ENCODE data around the gene PDE1C.

The PDE1C gene

GRCh38 chr7:31819031-31819430, 251.2 kb downstream of the PDE1C start:
- no peak for DNase-seq

DNA sequence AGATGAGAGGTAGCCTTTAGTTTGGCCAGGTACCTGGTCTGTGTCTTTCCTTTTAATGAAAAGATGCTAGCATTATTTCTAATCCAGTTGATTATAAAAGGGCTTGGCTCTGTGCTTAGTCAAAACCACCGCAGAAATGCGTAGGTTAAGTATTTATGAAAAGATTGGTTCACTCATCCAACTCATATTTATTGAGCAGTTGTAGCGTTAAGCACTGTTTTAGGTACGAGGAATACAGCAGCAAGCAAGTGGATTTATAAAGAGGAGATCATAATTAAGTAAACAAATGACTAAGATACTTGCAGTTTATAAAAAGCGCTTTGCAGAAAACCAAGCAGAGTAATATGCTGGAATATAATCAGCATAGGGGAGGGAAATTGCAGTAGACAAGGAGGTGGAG, 253.4 kb downstream of the PDE1C start:
- DNase-seq: no peak

- no peak for DNase-seq
Observed at GRCh38 chr7:31815796-31816195, 254.4 kb downstream of the PDE1C start.

DNA sequence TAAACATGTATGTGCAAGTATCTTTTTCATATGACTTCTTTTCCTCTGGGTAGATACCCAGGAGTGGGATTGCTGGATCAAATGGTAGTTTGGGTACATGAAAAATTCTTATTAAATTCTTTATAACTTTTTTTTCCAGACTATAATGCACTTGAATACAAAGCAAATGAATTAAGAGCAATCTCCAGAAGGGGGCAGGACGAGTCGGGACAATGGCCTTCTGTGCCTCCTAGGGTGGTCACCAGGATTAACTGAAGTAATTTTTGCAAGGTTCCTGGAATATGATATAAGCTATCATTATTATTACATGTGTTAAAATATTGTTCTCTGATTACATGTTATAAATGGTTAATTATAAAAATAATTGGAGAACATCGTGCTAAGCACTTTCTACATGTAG, 256.0 kb downstream of the PDE1C start:
- DNase-seq: no peak

DNA sequence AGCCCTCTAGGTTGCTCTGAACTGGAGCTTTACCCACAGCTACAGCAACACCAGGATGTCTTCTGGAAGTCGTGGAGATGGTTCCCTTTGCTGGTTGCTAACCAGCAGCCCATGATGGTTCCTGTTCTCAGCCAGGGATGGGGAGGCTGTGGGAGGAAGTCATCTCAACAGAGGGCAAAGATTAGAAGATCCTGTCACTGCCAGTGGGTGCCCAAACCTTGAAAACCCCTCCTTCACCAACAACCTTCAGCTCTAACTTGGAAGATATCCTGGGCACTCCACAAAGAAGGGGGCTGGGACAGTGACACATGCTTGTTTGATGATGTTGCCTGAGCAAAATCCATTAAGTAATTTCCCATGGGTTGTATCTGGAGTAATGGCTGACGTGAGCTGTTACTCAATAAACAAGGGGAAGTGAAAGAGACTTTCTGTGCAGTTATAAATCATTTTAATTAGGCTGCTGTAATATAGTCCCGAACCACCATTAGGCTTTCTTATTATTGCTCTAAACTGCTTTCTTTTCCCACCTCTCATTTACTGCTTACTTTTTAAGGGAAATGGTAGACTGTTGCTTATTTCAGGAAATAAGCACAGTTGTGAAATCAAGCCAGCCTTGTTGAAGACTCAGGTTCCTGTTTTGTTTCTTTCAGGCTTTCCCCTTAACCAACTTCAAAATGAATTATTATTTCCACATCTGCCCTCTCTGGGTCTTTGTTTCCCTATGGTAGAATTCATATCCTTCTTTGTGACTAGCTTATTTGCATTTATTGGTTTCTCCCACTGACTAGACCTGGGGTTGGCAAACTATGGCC, 258.4 kb downstream of the PDE1C start:
- DNase-seq: no peak

DNA sequence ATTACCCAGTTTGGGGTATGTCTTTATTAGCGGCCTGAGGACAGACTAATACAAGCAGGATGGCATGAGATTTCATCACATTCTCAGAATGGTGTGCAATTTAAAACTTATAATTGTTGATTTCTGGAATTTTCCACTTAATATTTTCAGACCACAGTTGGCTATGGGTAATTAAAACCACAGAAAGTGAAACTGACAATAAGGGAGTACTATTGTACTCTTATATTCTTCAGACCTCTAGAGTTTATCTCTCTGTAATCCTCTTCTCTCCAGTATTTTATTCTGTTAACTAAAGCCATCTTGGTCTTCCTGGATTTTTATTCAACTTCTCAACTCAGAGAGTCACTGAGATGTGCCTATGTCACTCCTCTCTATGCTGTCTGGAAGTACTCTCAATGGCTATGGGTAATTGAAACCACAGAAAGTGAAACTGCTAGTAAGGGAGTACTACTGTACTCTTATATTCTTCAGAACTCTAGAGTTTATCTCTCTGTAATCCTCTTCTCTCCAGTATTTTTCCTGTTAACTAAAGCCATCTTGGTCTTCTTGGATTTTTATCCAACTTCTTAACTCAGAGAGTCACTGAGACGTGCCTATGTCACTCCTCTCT, 264.9 kb downstream of the PDE1C start:
- no peak for DNase-seq

DNA sequence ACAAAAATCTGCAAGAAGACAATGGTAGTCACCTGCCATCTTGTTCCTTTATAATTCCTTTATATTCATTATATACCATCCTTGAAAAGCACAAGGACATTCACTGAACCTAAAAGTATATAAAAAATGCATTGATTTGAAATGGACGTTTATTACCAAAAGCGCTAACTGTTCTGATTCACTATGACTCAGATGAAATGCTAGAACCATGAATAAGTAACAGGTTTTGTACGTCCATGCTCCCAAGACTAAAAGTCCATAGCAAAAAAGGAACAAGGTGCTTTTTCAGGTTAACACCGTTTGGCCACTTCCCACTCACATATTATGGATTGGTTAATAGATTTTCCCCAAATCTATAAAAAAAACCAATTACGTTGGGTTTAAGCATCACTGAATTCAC, 273.8 kb downstream of the PDE1C start:
- no peak for DNase-seq

GRCh38 chr7:31794851-31795344, 275.3 kb downstream of the PDE1C start:
- DNase-seq: peak; percentile 9

GRCh38 chr7:31791881-31792280, 278.3 kb downstream of the PDE1C start:
- no peak for DNase-seq

GRCh38 chr7:31788883-31789680, 281.1 kb downstream of the PDE1C start:
- no peak for DNase-seq

GRCh38 chr7:31788445-31788844, 281.8 kb downstream of the PDE1C start:
- no peak for DNase-seq

- DNase-seq: no peak
Observed at GRCh38 chr7:31786326-31786725, 283.9 kb downstream of the PDE1C start.

DNA sequence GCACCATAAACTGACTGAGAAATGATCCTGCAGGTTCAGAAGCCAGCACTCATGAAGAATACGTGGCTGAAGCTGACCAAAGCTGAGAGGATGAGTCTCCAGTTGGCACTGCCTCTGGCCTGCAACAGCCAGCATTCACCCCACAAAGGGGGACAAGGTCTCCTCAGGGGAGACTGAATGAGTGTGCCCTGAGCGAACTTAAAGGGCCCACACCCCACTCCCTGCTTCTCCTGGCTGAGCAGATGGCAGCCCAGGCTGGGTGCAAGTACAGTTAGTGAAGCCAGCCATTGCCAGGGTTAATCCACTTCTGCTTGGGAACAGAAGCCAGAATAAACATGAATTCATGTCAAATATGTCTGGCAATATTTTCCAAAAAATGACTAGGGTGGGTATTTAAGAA, 285.1 kb downstream of the PDE1C start:
- no peak for DNase-seq

GRCh38 chr7:31783221-31783620, 287.0 kb downstream of the PDE1C start:
- no peak for DNase-seq

GRCh38 chr7:31782411-31782991, 287.7 kb downstream of the PDE1C start:
- peak; percentile 28 for DNase-seq

- DNase-seq: no peak
Observed at GRCh38 chr7:31778296-31778695, 291.9 kb downstream of the PDE1C start.

DNA sequence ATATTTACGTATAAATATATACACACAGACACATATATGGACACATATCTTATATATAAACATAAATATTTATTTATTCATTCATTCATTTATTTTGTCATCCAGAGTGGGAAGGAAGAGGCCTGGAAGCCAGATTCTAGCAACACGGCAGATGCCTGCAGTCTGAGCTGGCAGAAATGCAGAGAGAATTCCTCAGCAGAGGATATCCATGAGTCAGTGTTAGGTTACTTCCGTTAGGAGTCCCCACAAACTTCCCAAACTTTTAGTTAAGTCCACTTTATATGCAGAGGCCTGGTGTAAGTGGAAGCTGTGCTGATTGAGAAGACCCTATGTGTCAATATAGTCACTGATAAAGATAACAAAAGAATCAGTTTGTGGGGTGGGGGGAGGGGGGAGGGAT, 293.6 kb downstream of the PDE1C start:
- peak; percentile 51 for DNase-seq

DNA sequence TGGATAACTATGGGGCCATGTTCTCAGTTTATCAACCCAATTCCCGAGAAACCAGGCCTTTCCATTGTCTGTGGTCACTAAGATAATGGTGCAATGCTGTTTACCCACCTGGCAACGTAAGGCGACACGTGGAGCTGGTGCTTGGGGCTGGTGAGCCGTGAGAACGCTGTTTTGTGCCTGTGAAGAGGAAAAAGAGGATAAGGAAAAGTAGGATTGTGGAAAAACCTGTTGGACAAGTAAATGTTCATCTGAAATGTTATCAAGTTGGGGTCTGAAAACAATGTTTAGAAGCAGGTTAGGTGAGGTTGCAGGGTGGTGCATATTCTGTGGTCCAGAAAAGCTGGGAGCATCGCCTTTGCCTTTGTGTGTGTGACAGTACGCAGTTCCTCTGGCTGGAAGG, 294.7 kb downstream of the PDE1C start:
- DNase-seq: no peak

DNA sequence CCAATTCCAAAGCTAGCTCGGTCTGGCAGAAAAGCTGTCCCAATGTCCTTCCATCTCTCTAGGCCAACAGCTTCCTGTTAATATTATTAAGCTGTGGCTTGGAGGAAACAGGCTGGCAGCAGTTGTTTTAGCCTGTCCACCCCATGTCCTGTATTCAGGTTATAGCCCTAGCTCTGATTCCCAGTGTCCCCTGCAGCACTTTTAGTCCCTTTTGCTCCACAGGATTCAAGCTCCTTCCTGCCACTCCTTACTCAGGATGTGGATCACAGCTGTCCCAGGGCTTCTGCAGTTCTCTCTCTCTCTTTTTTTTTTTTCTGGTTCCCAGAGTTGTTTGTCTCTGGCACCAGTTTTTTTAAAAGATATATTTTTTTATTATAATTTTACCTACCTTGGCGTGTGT, 298.0 kb downstream of the PDE1C start:
- DNase-seq: no peak

- DNase-seq: no peak
Observed at GRCh38 chr7:31767686-31768358, 302.4 kb downstream of the PDE1C start.

- DNase-seq: no peak
Observed at GRCh38 chr7:31764462-31764861, 305.7 kb downstream of the PDE1C start.

GRCh38 chr7:31763548-31763947, 306.7 kb downstream of the PDE1C start:
- DNase-seq: no peak

- DNase-seq: no peak
Observed at GRCh38 chr7:31761646-31762045, 308.6 kb downstream of the PDE1C start.

All from amniotic stem cell (primary cell).